HepG2 (cell line): ENCODE measurements around the gene GPR12. TPM values are rescaled to one million over a fixed set of nuclear protein-coding genes. Genes with fewer than 3 reads are reported as not detected.

ENCODE experiments used
- ATAC-seq: fragments of 200-7000 bp; cut with Tn5 transposase; 3 replicates; pipeline ENCODE4 v1.9.1; 2020; ENCODE audit warnings: mild to moderate bottlenecking, moderate library complexity
- BruUV-seq: library from RNA; stranded (reverse); fragments of 400-500 nt; replicated peaks from 2 replicates; lab custom pipeline; 2021; lab: Mats Ljungman, UMichigan
- CTCF ChIA-PET: fragments of 300-600 bp; formaldehyde crosslinking; extraction: SDS; loops from one replicate; lab custom pipeline; 2021; ENCODE audit warnings: low total read pairs, inconsistent platforms, low intra/inter-chr PET ratio; lab: Yijun Ruan, JAX
- POLR2A ChIA-PET: fragments of 350-600 bp; sonication (Branson Sonifier 250); formaldehyde crosslinking; loops from one replicate; lab custom pipeline; 2020; ENCODE audit warnings: antibody characterized with exemption, inconsistent platforms; lab: Yijun Ruan, JAX
- DNase-seq: peaks from one replicate; pipeline ENCODE4 v3.0.0-alpha.2; 2015; ENCODE audit warnings: low spot score
- FAIRE-seq: peaks from 3 replicates; lab custom pipeline; 2011; peaks lifted over from hg19 to GRCh38; lab: Jason Lieb, UNC
- H2AFZ ChIP-seq: one replicate; pipeline ENCODE4 v1.6.1; 2011; ENCODE audit warnings: low read length, inconsistent platforms
- H3K27ac ChIP-seq: fragments of 300-600 bp; 3 replicates; pipeline ENCODE4 v1.8.0; 2011; ENCODE audit warnings: mixed run types, mild to moderate bottlenecking, mixed read lengths, low read length, inconsistent platforms; ENCODE audit not compliant: insufficient read depth; ENCODE audit errors: extremely low read length
- H3K27me3 ChIP-seq, 2 experiments: fragments of 200-600 bp in 1 of 2; 2 replicates in 1 of 2; 3 replicates in 1 of 2; pipeline versions ENCODE4 v1.6.0 to v1.8.0; 2011; ENCODE audit warnings: low read length in 2 of 2, mild to moderate bottlenecking in 2 of 2, moderate library complexity in 2 of 2, inconsistent platforms in 1 of 2; ENCODE audit not compliant: insufficient read depth in 2 of 2, control insufficient read depth in 1 of 2
- H3K36me3 ChIP-seq, 2 experiments: fragments of 200-600 bp in 1 of 2; replicated peaks in 1 of 2; 2 replicates in 1 of 2; 3 replicates in 1 of 2; pipeline versions ENCODE4 v1.5.1 to v1.8.0; 2011; ENCODE audit warnings: low read length in 2 of 2, inconsistent platforms in 1 of 2; ENCODE audit not compliant: insufficient read depth in 2 of 2, control insufficient read depth in 1 of 2
- H3K4me1 ChIP-seq: 2 replicates; pipeline ENCODE4 v1.5.1; 2012; ENCODE audit warnings: low read length, inconsistent platforms; ENCODE audit not compliant: insufficient read depth
- H3K4me2 ChIP-seq: 2 replicates; pipeline ENCODE4 v1.6.0; 2011; ENCODE audit warnings: low read depth, low read length, inconsistent platforms
- H3K4me3 ChIP-seq, 3 experiments: fragments of 200-600 bp in 1 of 3; sonication (generic), shearing (Covaris generic) in 1 of 3; replicated peaks in 1 of 3; 2 replicates each; pipeline ENCODE4 v1.5.1; 2011 to 2016; ENCODE audit warnings: low read length in 3 of 3, inconsistent platforms in 2 of 3, low read depth in 2 of 3, mild to moderate bottlenecking in 2 of 3, control low read depth in 1 of 3, mixed read lengths in 1 of 3; ENCODE audit not compliant: insufficient read depth in 1 of 3
- H3K79me2 ChIP-seq: one replicate; pipeline ENCODE4 v1.6.1; 2011; ENCODE audit warnings: low read length, inconsistent platforms; ENCODE audit not compliant: insufficient read depth
- H3K9ac ChIP-seq: 2 replicates; pipeline ENCODE4 v1.6.0; 2011; ENCODE audit warnings: mild to moderate bottlenecking, low read depth, low read length, inconsistent platforms; ENCODE audit not compliant: insufficient read depth
- H3K9me3 ChIP-seq: 2 replicates; pipeline ENCODE4 v1.5.1; 2012; ENCODE audit warnings: mild to moderate bottlenecking, low read length
- H4K20me1 ChIP-seq: 2 replicates; pipeline ENCODE4 v1.6.0; 2011; ENCODE audit warnings: inconsistent platforms, mild to moderate bottlenecking, low read length, moderate library complexity; ENCODE audit not compliant: insufficient read depth
- ELF4 ChIP-seq: sonication (generic); formaldehyde crosslinking; IDR thresholded peaks from 2 replicates; pipeline ENCODE4 v1.5.0; 2020; ENCODE audit warnings: missing genetic modification reagents, mild to moderate bottlenecking, moderate library complexity, borderline replicate concordance
- GATAD1 ChIP-seq: IDR thresholded peaks from 2 replicates; pipeline ENCODE4 v1.6.1; 2016; ENCODE audit warnings: missing genetic modification reagents, missing compliant biosample characterization
- KDM2A ChIP-seq: sonication (generic); formaldehyde crosslinking; IDR thresholded peaks from 2 replicates; pipeline ENCODE4 v1.4.0; 2020; ENCODE audit warnings: low read depth, missing genetic modification reagents, borderline replicate concordance
- RAD21 ChIP-seq: fragments of 450-650 bp; formaldehyde crosslinking; IDR thresholded peaks from 2 replicates; pipeline ENCODE4 v1.5.0; 2020; ENCODE audit warnings: mild to moderate bottlenecking
- SCMH1 ChIP-seq: sonication (generic); formaldehyde crosslinking; IDR thresholded peaks from 2 replicates; pipeline ENCODE4 v1.9.0; 2021; ENCODE audit warnings: missing genetic modification reagents, mild to moderate bottlenecking, borderline replicate concordance
- SMC3 ChIP-seq: IDR thresholded peaks from 2 replicates; pipeline ENCODE4 v1.6.1; 2011; ENCODE audit warnings: low read length, improper control_type of control experiment
- STAG1 ChIP-seq: sonication (generic); formaldehyde crosslinking; IDR thresholded peaks from 2 replicates; pipeline ENCODE4 v1.4.0; 2020; ENCODE audit warnings: missing genetic modification reagents
- ZNF451 ChIP-seq: sonication (generic); formaldehyde crosslinking; IDR thresholded peaks from 2 replicates; pipeline ENCODE4 v1.5.0; 2020; ENCODE audit warnings: mild to moderate bottlenecking, missing genetic modification reagents
- ZNF644 ChIP-seq: IDR thresholded peaks from 2 replicates; pipeline ENCODE4 v1.6.1; 2016; ENCODE audit warnings: low read depth
- WGBS: methylation state at CpG from one replicate; pipeline ENCODE4 v1.1.6; 2017; ENCODE audit warnings: low lambda C conversion rate; 5-methylcytosine and 5-hydroxymethylcytosine counted together
- in situ Hi-C: cut with HindIII; loops from 2 replicates; pipeline ENCODE4 v1.10.0; 2017; ENCODE audit warnings: low pct_unique_long_range_greater_than_20kb; ENCODE audit not compliant: extremely low pct_ligation_motif_present
- intact Hi-C: fragments of 100-400 bp; cut with micrococcal nuclease; formaldehyde crosslinking; loops from one replicate; pipeline ENCODE4 v1.10.0; 2022; ENCODE audit not compliant: unreplicated experiment
- polyA plus RNA-seq, 8 experiments: library from polyadenylated mRNA; depleted of rRNA in 3 of 8; stranded (reverse) in 7 of 8; unstranded in 1 of 8; fragments of >200 nt; fragmentation: Illumina TruSeq in 4 of 8; extraction: Trizol in 4 of 8; gene quantifications; 2 replicates each; pipeline versions ENCODE4 v1.2.1 to v1.2.3, GENCODE V29; 2011 to 2016; ENCODE audit warnings: low read depth in 4 of 8, missing spikeins in 1 of 8, mixed read lengths in 1 of 8; ENCODE audit not compliant: insufficient read depth in 1 of 8
- total RNA-seq, 5 experiments: library from RNA; depleted of rRNA; stranded (reverse); fragments of >200 nt; fragmentation: Illumina TruSeq; extraction: Trizol; gene quantifications; 2 replicates each; pipeline ENCODE4 v1.2.3, GENCODE V29; 2016; ENCODE audit warnings: low read depth in 1 of 5
- TF ChIP-seq, protein P1 (sequence below): sonication (generic); formaldehyde crosslinking; IDR thresholded peaks from 2 replicates; pipeline ENCODE4 v1.4.0; 2020; ENCODE audit warnings: mild to moderate bottlenecking, missing genetic modification reagents
- TF ChIP-seq, protein P2 (sequence below), 2 experiments: IDR thresholded peaks; 2 replicates each; pipeline ENCODE4 v1.6.1; 2011 to 2012; ENCODE audit warnings: low read length in 2 of 2, borderline replicate concordance in 1 of 2, low read depth in 1 of 2, mild to moderate bottlenecking in 1 of 2, moderate library complexity in 1 of 2
- TF ChIP-seq, protein P3 (sequence below): fragments of 450-650 bp; IDR thresholded peaks from 2 replicates; pipeline ENCODE4 v1.6.1; 2016
- TF ChIP-seq, protein P4 (sequence below): sonication (generic); formaldehyde crosslinking; IDR thresholded peaks from 2 replicates; pipeline ENCODE4 v1.5.0; 2020; ENCODE audit warnings: mild to moderate bottlenecking, missing genetic modification reagents, moderate library complexity

Gene GPR12
- total and polyA plus RNA-seq, 2 of the 13 experiments (the other 11 are each of a cell fraction or from before 2014, with no cell fraction given) = not detected

DNA sequence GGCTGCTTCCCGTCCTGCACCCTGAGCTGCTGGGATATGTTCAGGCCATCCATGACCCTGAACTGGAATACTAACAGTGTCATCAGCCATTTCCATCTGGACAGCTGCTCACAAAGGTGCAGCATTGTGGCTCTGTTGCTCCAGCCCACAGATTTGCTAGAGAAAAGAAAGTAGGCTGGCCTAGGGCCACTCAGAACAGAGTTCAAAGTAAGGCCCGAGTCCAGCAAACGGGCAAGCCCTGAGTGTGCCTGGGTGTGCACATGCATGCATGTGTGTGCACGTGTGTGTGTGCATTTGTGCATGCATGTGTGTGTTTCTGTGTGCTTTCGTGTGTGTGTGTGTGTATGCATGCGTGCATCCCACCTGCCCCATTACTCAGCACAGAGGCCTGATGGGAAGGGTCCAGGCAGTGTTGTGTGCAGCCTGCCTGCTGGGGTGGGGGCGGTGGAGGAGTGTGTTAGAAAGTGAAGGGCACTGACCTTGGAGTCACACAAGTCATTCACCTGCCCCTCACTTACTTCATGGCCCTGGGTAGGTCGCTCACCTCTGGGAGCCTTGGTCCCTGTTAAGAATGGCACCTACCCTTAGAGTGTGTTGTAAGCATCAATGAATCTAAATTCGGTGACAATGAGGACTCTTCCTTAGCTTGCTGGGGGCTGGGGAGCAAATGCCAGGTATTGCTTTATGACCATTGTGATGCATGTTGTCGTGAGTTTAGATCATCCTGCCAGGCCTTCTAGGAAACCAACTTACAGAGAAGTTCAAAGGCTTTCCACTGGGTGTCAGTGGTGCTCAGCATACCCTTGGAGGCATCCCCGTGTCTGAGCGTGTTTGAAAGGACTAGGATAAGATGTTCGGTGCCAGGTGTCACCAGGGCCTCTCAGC is 53.2 kb downstream of the GPR12 start:
- no peak overlapping the region for H3K4me2 ChIP-seq
- DNase-seq (peak; percentile 50), FAIRE-seq (peak; percentile 76), ATAC-seq (peak; percentile 93)
- H3K4me1 ChIP-seq = no peaks in the 10 kb centered on the region
- no TSS peak for BruUV-seq
- H3K9me3 ChIP-seq = no peaks in the 10 kb centered on the region; the same call in 1 of the 2 replicates
- intact Hi-C loops = loop anchor here (1.0 kb wide), 2 partner anchors 166 to 223 kb away; no protein-coding TSS in a partner anchor
- 7% methylated on average over 6 of the region's 13 CpGs for WGBS
- H4K20me1 ChIP-seq = no peaks in the 10 kb centered on the region; the same call in 1 of the 2 replicates
- H3K9ac ChIP-seq = no peak overlapping the region
- no peak overlapping the region for H2AFZ ChIP-seq
- POLR2A ChIA-PET = no interaction called here
- H3K36me3 ChIP-seq = no peaks in the 10 kb centered on the region
- peaks cover 0 to 4% of the 10 kb centered on the region in 2 experiments; a peak in 3 of 5 replicates for H3K27me3 ChIP-seq
- TF ChIP-seq GATAD1 (CRISPR knock-in tag) = no peak
- peak; percentile 52 for TF ChIP-seq RAD21 (CRISPR knock-in tag)
- TF ChIP-seq, protein P1, sequence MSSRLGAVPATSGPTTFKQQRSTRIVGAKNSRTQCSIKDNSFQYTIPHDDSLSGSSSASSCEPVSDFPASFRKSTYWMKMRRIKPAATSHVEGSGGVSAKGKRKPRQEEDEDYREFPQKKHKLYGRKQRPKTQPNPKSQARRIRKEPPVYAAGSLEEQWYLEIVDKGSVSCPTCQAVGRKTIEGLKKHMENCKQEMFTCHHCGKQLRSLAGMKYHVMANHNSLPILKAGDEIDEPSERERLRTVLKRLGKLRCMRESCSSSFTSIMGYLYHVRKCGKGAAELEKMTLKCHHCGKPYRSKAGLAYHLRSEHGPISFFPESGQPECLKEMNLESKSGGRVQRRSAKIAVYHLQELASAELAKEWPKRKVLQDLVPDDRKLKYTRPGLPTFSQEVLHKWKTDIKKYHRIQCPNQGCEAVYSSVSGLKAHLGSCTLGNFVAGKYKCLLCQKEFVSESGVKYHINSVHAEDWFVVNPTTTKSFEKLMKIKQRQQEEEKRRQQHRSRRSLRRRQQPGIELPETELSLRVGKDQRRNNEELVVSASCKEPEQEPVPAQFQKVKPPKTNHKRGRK (CRISPR knock-in tag) = no peak
- no peak for TF ChIP-seq ZNF451 (CRISPR knock-in tag)
- TF ChIP-seq, protein P2, sequence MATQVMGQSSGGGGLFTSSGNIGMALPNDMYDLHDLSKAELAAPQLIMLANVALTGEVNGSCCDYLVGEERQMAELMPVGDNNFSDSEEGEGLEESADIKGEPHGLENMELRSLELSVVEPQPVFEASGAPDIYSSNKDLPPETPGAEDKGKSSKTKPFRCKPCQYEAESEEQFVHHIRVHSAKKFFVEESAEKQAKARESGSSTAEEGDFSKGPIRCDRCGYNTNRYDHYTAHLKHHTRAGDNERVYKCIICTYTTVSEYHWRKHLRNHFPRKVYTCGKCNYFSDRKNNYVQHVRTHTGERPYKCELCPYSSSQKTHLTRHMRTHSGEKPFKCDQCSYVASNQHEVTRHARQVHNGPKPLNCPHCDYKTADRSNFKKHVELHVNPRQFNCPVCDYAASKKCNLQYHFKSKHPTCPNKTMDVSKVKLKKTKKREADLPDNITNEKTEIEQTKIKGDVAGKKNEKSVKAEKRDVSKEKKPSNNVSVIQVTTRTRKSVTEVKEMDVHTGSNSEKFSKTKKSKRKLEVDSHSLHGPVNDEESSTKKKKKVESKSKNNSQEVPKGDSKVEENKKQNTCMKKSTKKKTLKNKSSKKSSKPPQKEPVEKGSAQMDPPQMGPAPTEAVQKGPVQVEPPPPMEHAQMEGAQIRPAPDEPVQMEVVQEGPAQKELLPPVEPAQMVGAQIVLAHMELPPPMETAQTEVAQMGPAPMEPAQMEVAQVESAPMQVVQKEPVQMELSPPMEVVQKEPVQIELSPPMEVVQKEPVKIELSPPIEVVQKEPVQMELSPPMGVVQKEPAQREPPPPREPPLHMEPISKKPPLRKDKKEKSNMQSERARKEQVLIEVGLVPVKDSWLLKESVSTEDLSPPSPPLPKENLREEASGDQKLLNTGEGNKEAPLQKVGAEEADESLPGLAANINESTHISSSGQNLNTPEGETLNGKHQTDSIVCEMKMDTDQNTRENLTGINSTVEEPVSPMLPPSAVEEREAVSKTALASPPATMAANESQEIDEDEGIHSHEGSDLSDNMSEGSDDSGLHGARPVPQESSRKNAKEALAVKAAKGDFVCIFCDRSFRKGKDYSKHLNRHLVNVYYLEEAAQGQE (IDR thresholded peaks at IDR 0.05; ENCODE audit: borderline replicate concordance in 1 of 2, low read depth in 1 of 2, low read length in 2 of 2) = no peak
- peak; percentile 78 for TF ChIP-seq STAG1 (CRISPR knock-in tag)
- no peak for TF ChIP-seq SCMH1 (CRISPR knock-in tag)
- TF ChIP-seq, protein P3, sequence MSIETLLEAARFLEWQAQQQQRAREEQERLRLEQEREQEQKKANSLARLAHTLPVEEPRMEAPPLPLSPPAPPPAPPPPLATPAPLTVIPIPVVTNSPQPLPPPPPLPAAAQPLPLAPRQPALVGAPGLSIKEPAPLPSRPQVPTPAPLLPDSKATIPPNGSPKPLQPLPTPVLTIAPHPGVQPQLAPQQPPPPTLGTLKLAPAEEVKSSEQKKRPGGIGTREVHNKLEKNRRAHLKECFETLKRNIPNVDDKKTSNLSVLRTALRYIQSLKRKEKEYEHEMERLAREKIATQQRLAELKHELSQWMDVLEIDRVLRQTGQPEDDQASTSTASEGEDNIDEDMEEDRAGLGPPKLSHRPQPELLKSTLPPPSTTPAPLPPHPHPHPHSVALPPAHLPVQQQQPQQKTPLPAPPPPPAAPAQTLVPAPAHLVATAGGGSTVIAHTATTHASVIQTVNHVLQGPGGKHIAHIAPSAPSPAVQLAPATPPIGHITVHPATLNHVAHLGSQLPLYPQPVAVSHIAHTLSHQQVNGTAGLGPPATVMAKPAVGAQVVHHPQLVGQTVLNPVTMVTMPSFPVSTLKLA = peak; percentile 78
- peak; percentile 52 for TF ChIP-seq SMC3
- no peak for TF ChIP-seq ELF4 (CRISPR knock-in tag)
- no peak for TF ChIP-seq ZNF644 (CRISPR knock-in tag)
- TF ChIP-seq, protein P4, sequence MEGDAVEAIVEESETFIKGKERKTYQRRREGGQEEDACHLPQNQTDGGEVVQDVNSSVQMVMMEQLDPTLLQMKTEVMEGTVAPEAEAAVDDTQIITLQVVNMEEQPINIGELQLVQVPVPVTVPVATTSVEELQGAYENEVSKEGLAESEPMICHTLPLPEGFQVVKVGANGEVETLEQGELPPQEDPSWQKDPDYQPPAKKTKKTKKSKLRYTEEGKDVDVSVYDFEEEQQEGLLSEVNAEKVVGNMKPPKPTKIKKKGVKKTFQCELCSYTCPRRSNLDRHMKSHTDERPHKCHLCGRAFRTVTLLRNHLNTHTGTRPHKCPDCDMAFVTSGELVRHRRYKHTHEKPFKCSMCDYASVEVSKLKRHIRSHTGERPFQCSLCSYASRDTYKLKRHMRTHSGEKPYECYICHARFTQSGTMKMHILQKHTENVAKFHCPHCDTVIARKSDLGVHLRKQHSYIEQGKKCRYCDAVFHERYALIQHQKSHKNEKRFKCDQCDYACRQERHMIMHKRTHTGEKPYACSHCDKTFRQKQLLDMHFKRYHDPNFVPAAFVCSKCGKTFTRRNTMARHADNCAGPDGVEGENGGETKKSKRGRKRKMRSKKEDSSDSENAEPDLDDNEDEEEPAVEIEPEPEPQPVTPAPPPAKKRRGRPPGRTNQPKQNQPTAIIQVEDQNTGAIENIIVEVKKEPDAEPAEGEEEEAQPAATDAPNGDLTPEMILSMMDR (CRISPR knock-in tag) = peak; percentile 72
- TF ChIP-seq KDM2A (CRISPR knock-in tag) = no peak
- TF ChIP-seq, all 625 proteins: peak for 5
- CTCF ChIA-PET = interaction anchor here (0.8 to 1.8 kb wide), 3 partner anchors 164 to 223 kb away, joined by 3 to 10 read pairs (median 10); no protein-coding TSS in a partner anchor
- Histone ChIP-seq H3K79me2 (no peaks in the 10 kb centered on the region), H3K4me3 (no peak overlapping the region), H3K27ac (no peak overlapping the region)
- in situ Hi-C loops = loop anchor here (5.0 kb wide), 2 partner anchors 165 to 225 kb away; no protein-coding TSS in a partner anchor
